ENCODE results near the gene FA2H.

The FA2H gene

GRCh38 chr16:74735162-74735452 is 39.5 kb downstream of the FA2H start:
- no peak overlapping the region for H3K27ac ChIP-seq (ENCODE audit: low read depth, low read length, severe bottlenecking)
- no peak overlapping the region for H3K4me3 ChIP-seq (ENCODE audit: extremely low read depth, insufficient read depth, low read length, poor library complexity, severe bottlenecking)
- H3K9me3 ChIP-seq (ENCODE audit: control insufficient read depth, low read length) = no peaks in the 10 kb centered on the region
- H3K4me1 ChIP-seq (ENCODE audit: control insufficient read depth, insufficient read depth, low read length, poor library complexity, severe bottlenecking) = peaks cover 35% of the 10 kb centered on the region
- 76 to 85% methylated on average over 9 of the region's 10 CpGs for WGBS, 2 experiments (ENCODE audit: insufficient coverage in 2 of 2)
- no peaks in the 10 kb centered on the region for H3K36me3 ChIP-seq (ENCODE audit: control insufficient read depth, insufficient read depth, low read length)

- no peaks in the 10 kb centered on the region for H3K9me3 ChIP-seq (ENCODE audit: control insufficient read depth, low read length)
- peak overlapping the region; percentile 0 for H3K27ac ChIP-seq (ENCODE audit: low read depth, low read length, severe bottlenecking)
- H3K4me1 ChIP-seq (ENCODE audit: control insufficient read depth, insufficient read depth, low read length, poor library complexity, severe bottlenecking) = peaks cover 41% of the 10 kb centered on the region
- 48 to 50% methylated on average over 14 to 17 of the region's 21 CpGs for WGBS, 2 experiments (ENCODE audit: insufficient coverage in 2 of 2)
- no peak overlapping the region for H3K4me3 ChIP-seq (ENCODE audit: extremely low read depth, insufficient read depth, low read length, poor library complexity, severe bottlenecking)
- no peaks in the 10 kb centered on the region for H3K36me3 ChIP-seq (ENCODE audit: control insufficient read depth, insufficient read depth, low read length)
These were observed 40.1 kb downstream of the FA2H start for GRCh38 chr16:74734361-74735161.

GRCh38 chr16:74732707-74733350 is 41.8 kb downstream of the FA2H start:
- 93 to 96% methylated on average over 9 to 11 of the region's 15 CpGs for WGBS, 2 experiments (ENCODE audit: insufficient coverage in 2 of 2)
- Histone ChIP-seq H3K9me3 (ENCODE audit: control insufficient read depth, low read length) (no peaks in the 10 kb centered on the region), H3K27ac (ENCODE audit: low read depth, low read length, severe bottlenecking) (no peak overlapping the region), H3K4me1 (ENCODE audit: control insufficient read depth, insufficient read depth, low read length, poor library complexity, severe bottlenecking) (peaks cover 34% of the 10 kb centered on the region), H3K36me3 (ENCODE audit: control insufficient read depth, insufficient read depth, low read length) (no peaks in the 10 kb centered on the region), H3K4me3 (ENCODE audit: extremely low read depth, insufficient read depth, low read length, poor library complexity, severe bottlenecking) (no peak overlapping the region)

GRCh38 chr16:74731853-74732477 is 42.7 kb downstream of the FA2H start:
- Histone ChIP-seq H3K9me3 (ENCODE audit: control insufficient read depth, low read length) (no peaks in the 10 kb centered on the region), H3K4me3 (ENCODE audit: extremely low read depth, insufficient read depth, low read length, poor library complexity, severe bottlenecking) (no peak overlapping the region), H3K4me1 (ENCODE audit: control insufficient read depth, insufficient read depth, low read length, poor library complexity, severe bottlenecking) (peaks cover 25% of the 10 kb centered on the region), H3K36me3 (ENCODE audit: control insufficient read depth, insufficient read depth, low read length) (no peaks in the 10 kb centered on the region), H3K27ac (ENCODE audit: low read depth, low read length, severe bottlenecking) (no peak overlapping the region)
- 92 to 94% methylated on average over 4 to 8 of the region's 8 CpGs for WGBS, 2 experiments (ENCODE audit: insufficient coverage in 2 of 2)

- Histone ChIP-seq H3K4me3 (ENCODE audit: extremely low read depth, insufficient read depth, low read length, poor library complexity, severe bottlenecking) (no peak overlapping the region), H3K4me1 (ENCODE audit: control insufficient read depth, insufficient read depth, low read length, poor library complexity, severe bottlenecking) (peaks cover 23% of the 10 kb centered on the region), H3K9me3 (ENCODE audit: control insufficient read depth, low read length) (no peaks in the 10 kb centered on the region), H3K27ac (ENCODE audit: low read depth, low read length, severe bottlenecking) (no peak overlapping the region), H3K36me3 (ENCODE audit: control insufficient read depth, insufficient read depth, low read length) (no peaks in the 10 kb centered on the region)
- WGBS, 2 experiments (ENCODE audit: insufficient coverage in 2 of 2) = 74 to 91% methylated on average over 6 to 9 of the region's 11 CpGs
These were observed 44.6 kb downstream of the FA2H start for GRCh38 chr16:74729783-74730683.

GRCh38 chr16:74727903-74728302 is 46.7 kb downstream of the FA2H start:
- whole genome bisulfite sequencing, 2 experiments (ENCODE audit: insufficient coverage in 2 of 2) = 89 to 98% methylated on average over 1 to 4 of the region's 4 CpGs
- H3K36me3 ChIP-seq (ENCODE audit: control insufficient read depth, insufficient read depth, low read length) = no peaks in the 10 kb centered on the region

GRCh38 chr16:74726716-74727115 is 47.9 kb downstream of the FA2H start:
- WGBS, 2 experiments (ENCODE audit: insufficient coverage in 2 of 2) = 80 to 86% methylated on average over 2 of the region's 2 CpGs
- Histone ChIP-seq H3K9me3 (ENCODE audit: control insufficient read depth, low read length) (no peaks in the 10 kb centered on the region), H3K4me1 (ENCODE audit: control insufficient read depth, insufficient read depth, low read length, poor library complexity, severe bottlenecking) (peaks cover 18% of the 10 kb centered on the region), H3K36me3 (ENCODE audit: control insufficient read depth, insufficient read depth, low read length) (no peaks in the 10 kb centered on the region), H3K4me3 (ENCODE audit: extremely low read depth, insufficient read depth, low read length, poor library complexity, severe bottlenecking) (no peak overlapping the region), H3K27ac (ENCODE audit: low read depth, low read length, severe bottlenecking) (no peak overlapping the region)

More at GRCh38 chr16:74727903-74728302, 46.7 kb downstream of the FA2H start:
- Histone ChIP-seq H3K4me3 (ENCODE audit: extremely low read depth, insufficient read depth, low read length, poor library complexity, severe bottlenecking) (no peak overlapping the region), H3K4me1 (ENCODE audit: control insufficient read depth, insufficient read depth, low read length, poor library complexity, severe bottlenecking) (peaks cover 18% of the 10 kb centered on the region), H3K9me3 (ENCODE audit: control insufficient read depth, low read length) (no peaks in the 10 kb centered on the region), H3K27ac (ENCODE audit: low read depth, low read length, severe bottlenecking) (no peak overlapping the region)

GRCh38 chr16:74725651-74726455 is 48.8 kb downstream of the FA2H start:
- H3K9me3 ChIP-seq (ENCODE audit: control insufficient read depth, low read length) = no peaks in the 10 kb centered on the region
- H3K4me1 ChIP-seq (ENCODE audit: control insufficient read depth, insufficient read depth, low read length, poor library complexity, severe bottlenecking) = peaks cover 18% of the 10 kb centered on the region
- WGBS, 2 experiments (ENCODE audit: insufficient coverage in 2 of 2) = 95 to 97% methylated on average over 10 to 11 of the region's 12 CpGs
- H3K36me3 ChIP-seq (ENCODE audit: control insufficient read depth, insufficient read depth, low read length) = no peaks in the 10 kb centered on the region
- no peak overlapping the region for H3K4me3 ChIP-seq (ENCODE audit: extremely low read depth, insufficient read depth, low read length, poor library complexity, severe bottlenecking)
- no peak overlapping the region for H3K27ac ChIP-seq (ENCODE audit: low read depth, low read length, severe bottlenecking)

- WGBS, 2 experiments (ENCODE audit: insufficient coverage in 2 of 2) = 70 to 75% methylated on average over 10 to 16 of the region's 19 CpGs
- Histone ChIP-seq H3K36me3 (ENCODE audit: control insufficient read depth, insufficient read depth, low read length) (no peaks in the 10 kb centered on the region), H3K9me3 (ENCODE audit: control insufficient read depth, low read length) (no peaks in the 10 kb centered on the region), H3K27ac (ENCODE audit: low read depth, low read length, severe bottlenecking) (no peak overlapping the region), H3K4me3 (ENCODE audit: extremely low read depth, insufficient read depth, low read length, poor library complexity, severe bottlenecking) (no peak overlapping the region), H3K4me1 (ENCODE audit: control insufficient read depth, insufficient read depth, low read length, poor library complexity, severe bottlenecking) (peaks cover 12% of the 10 kb centered on the region)
These were observed 49.6 kb downstream of the FA2H start for GRCh38 chr16:74724820-74725549.

Measured in mesodermal cell (in vitro differentiated cells).